Heart left ventricle (tissue), 13 donors: ENCODE measurements around the gene PKDCC.

Source experiments
- CTCF ChIP-seq, 12 donors: fragments of 200-600 bp; sonication (generic) in 4 of 12; IDR thresholded peaks; one replicate each; pipeline versions ENCODE4 v1.5.0 to v1.8.0; 2018 to 2022; ENCODE audit warnings: antibody characterized with exemption in 12 of 12, mild to moderate bottlenecking in 5 of 12
- POLR2A ChIP-seq, 2 donors: fragments of 450-650 bp; IDR thresholded peaks; one replicate each; pipeline ENCODE4 v1.6.1; 2017; ENCODE audit warnings: antibody characterized with exemption in 2 of 2, mild to moderate bottlenecking in 2 of 2, moderate library complexity in 2 of 2
- donor health status: ischemic (EF 13 %, LVEDD 7.1; RV severe dilation, severe dysfunction).
- donor health status: DM: no; HTN: yes; CAD: no.
- donor health status: DM: no; HTN: no; CAD: no.
- donor health status: ischemic (EF 25% LVEDD 6.9; RV normal size, moderate dysfunction).
- donor health status: ischemic (EF 25% LVEDD 5.7; RV mildly dilated, moderate dysfunction).
- donor health status: ischemic (EF 35%, LVEDD 5.7; RV mildly dilated, moderate dysfunction).
- donor health status: nonischemic (EF 11% LVEDD 7.7; RV severe dilation, severe dysfunction).
- donor health status: DM: yes; HTN: yes; CAD: no.
- donor health status: PGD.
- donor health status: ischemic (EF 29% LVEDD 5.4; RV normal size, mild dysfunction).
- donor health status: nonischemic (EF 23%, LVEDD 6.1; RV moderate dilation, normal function).

- TF ChIP-seq CTCF (IDR thresholded peaks at IDR 0.05) (no peak), POLR2A (IDR thresholded peaks at IDR 0.05) (no peak)
These were observed 49.2 kb downstream of the PKDCC start for GRCh38 chr2:42096869-42097591.
